HEK293 (cell line): ENCODE measurements around the gene TENT4B.

Source experiments
- CTCF ChIA-PET: fragments of 350-600 bp; formaldehyde crosslinking; extraction: SDS; loops from one replicate; lab custom pipeline; 2021; ENCODE audit warnings: antibody characterized with exemption; lab: Yijun Ruan, JAX
- POLR2A ChIA-PET: fragments of 300-600 bp; formaldehyde crosslinking; extraction: SDS; loops from one replicate; lab custom pipeline; 2020; ENCODE audit warnings: antibody characterized with exemption, inconsistent platforms; lab: Yijun Ruan, JAX
- H3K27ac ChIP-seq: fragments of 200-500 bp; sonication (Bioruptor generic); 2 replicates; pipeline ENCODE4 v1.5.1; 2014; ENCODE audit warnings: low read depth, low read length, control low read depth, inconsistent platforms; ENCODE audit errors: extremely low read depth
- H3K36me3 ChIP-seq, 2 experiments: fragments of 200-500 bp in 1 of 2; sonication (Bioruptor generic) in 1 of 2; 1 replicate in 1 of 2; 2 replicates in 1 of 2; pipeline ENCODE4 v1.5.1; 2014 to 2017; ENCODE audit warnings: inconsistent platforms in 2 of 2, low read length in 2 of 2; ENCODE audit not compliant: control insufficient read depth in 2 of 2, insufficient read depth in 1 of 2
- H3K4me1 ChIP-seq: fragments of 200-500 bp; sonication (Bioruptor generic); 2 replicates; pipeline ENCODE4 v1.5.1; 2014; ENCODE audit warnings: mild to moderate bottlenecking, low read length, inconsistent platforms; ENCODE audit not compliant: control insufficient read depth, insufficient read depth
- H3K4me3 ChIP-seq: 2 replicates; pipeline ENCODE4 v1.5.1; 2011; ENCODE audit warnings: low read depth, mild to moderate bottlenecking, control low read depth, low read length, moderate library complexity
- H3K9me3 ChIP-seq: fragments of 200-500 bp; sonication (Bioruptor generic); 2 replicates; pipeline ENCODE4 v1.5.1; 2014; ENCODE audit warnings: low read depth, low read length, inconsistent platforms; ENCODE audit not compliant: control insufficient read depth, insufficient read depth
- IKZF3 ChIP-seq: fragments of 450-650 bp; IDR thresholded peaks from 2 replicates; pipeline ENCODE4 v1.5.0; 2018; ENCODE audit warnings: missing biosample characterization, mild to moderate bottlenecking, missing genetic modification characterization, moderate library complexity
- KLF16 ChIP-seq: fragments of 450-650 bp; formaldehyde crosslinking; IDR thresholded peaks from 2 replicates; pipeline ENCODE4 v1.5.1; 2017; ENCODE audit warnings: missing biosample characterization, missing genetic modification characterization
- PRDM1 ChIP-seq: fragments of 450-650 bp; formaldehyde crosslinking; IDR thresholded peaks from 2 replicates; pipeline ENCODE4; 2016; ENCODE audit warnings: missing biosample characterization, missing genetic modification characterization
- PRDM6 ChIP-seq: fragments of 450-650 bp; formaldehyde crosslinking; IDR thresholded peaks from 2 replicates; pipeline ENCODE4 v1.5.1; 2017; ENCODE audit warnings: missing biosample characterization, missing genetic modification characterization
- SETDB1 ChIP-seq: IDR thresholded peaks from one replicate; pipeline ENCODE4 v1.6.1; 2017; ENCODE audit warnings: mild to moderate bottlenecking, low read length, moderate library complexity, mixed read lengths; ENCODE audit not compliant: insufficient read length
- TSHZ1 ChIP-seq: fragments of 450-650 bp; formaldehyde crosslinking; IDR thresholded peaks from 2 replicates; pipeline ENCODE4 v1.5.1; 2016; ENCODE audit warnings: missing biosample characterization, missing genetic modification characterization, borderline replicate concordance
- ZBTB44 ChIP-seq: fragments of 450-650 bp; IDR thresholded peaks from 2 replicates; pipeline ENCODE4 v1.5.1; 2018; ENCODE audit warnings: missing biosample characterization, mild to moderate bottlenecking, missing genetic modification characterization
- ZFP37 ChIP-seq: fragments of 450-650 bp; formaldehyde crosslinking; IDR thresholded peaks from 2 replicates; pipeline ENCODE4 v1.5.1; 2016; ENCODE audit warnings: missing biosample characterization, missing genetic modification characterization
- ZNF239 ChIP-seq: fragments of 450-650 bp; formaldehyde crosslinking; IDR thresholded peaks from 2 replicates; pipeline ENCODE4 v1.5.1; 2016; ENCODE audit warnings: missing biosample characterization, missing genetic modification characterization
- ZNF433 ChIP-seq: fragments of 450-650 bp; formaldehyde crosslinking; IDR thresholded peaks from 2 replicates; pipeline ENCODE4 v1.5.1; 2016; ENCODE audit warnings: missing biosample characterization, missing genetic modification characterization, low read depth
- ZNF48 ChIP-seq: fragments of 450-650 bp; formaldehyde crosslinking; IDR thresholded peaks from 2 replicates; pipeline ENCODE4 v1.5.1; 2016; ENCODE audit warnings: missing biosample characterization, missing genetic modification characterization
- ZNF600 ChIP-seq: fragments of 450-650 bp; formaldehyde crosslinking; IDR thresholded peaks from 2 replicates; pipeline ENCODE4 v1.5.1; 2016; ENCODE audit warnings: missing biosample characterization, missing genetic modification characterization
- ZNF626 ChIP-seq: fragments of 450-650 bp; sonication (Bioruptor Pico); formaldehyde crosslinking; IDR thresholded peaks from 2 replicates; pipeline ENCODE4 v1.5.1; 2018; ENCODE audit warnings: missing biosample characterization, missing genetic modification characterization, inconsistent platforms
- ZNF654 ChIP-seq: fragments of 450-650 bp; formaldehyde crosslinking; IDR thresholded peaks from 2 replicates; pipeline ENCODE4 v1.5.1; 2016; ENCODE audit warnings: low read depth, missing biosample characterization, missing genetic modification characterization
- ZNF747 ChIP-seq: fragments of 450-650 bp; formaldehyde crosslinking; IDR thresholded peaks from 2 replicates; pipeline ENCODE4 v1.5.1; 2016; ENCODE audit warnings: missing biosample characterization, missing genetic modification characterization
- ZNF830 ChIP-seq: fragments of 450-650 bp; IDR thresholded peaks from 2 replicates; pipeline ENCODE4 v1.5.0; 2018; ENCODE audit warnings: missing biosample characterization, missing genetic modification characterization, low read depth, mild to moderate bottlenecking, moderate library complexity
- ZSCAN16 ChIP-seq: fragments of 450-650 bp; formaldehyde crosslinking; IDR thresholded peaks from 2 replicates; pipeline ENCODE4 v1.5.1; 2016; ENCODE audit warnings: missing biosample characterization, missing genetic modification characterization

Gene TENT4B

GRCh38 chr16:50202926-50203624, 50.0 kb downstream of the TENT4B start (continued):
- TF ChIP-seq ZBTB44 (0 out of 2 replicates have a peak, but pooled peaks have one; percentile 6), ZSCAN16 (no peak), IKZF3 (tag by site-specific recombination) (peak; percentile 51; the same call in 1 of the 2 replicates), ZNF747 (tag by site-specific recombination) (no peak), TSHZ1 (tag by site-specific recombination) (0 out of 2 replicates have a peak, but pooled peaks have one; percentile 12), ZFP37 (tag by site-specific recombination) (no peak), KLF16 (tag by site-specific recombination) (0 out of 2 replicates have a peak, but pooled peaks have one; percentile 16), ZNF239 (tag by site-specific recombination) (no peak), PRDM6 (peak; percentile 97), SETDB1 (no peak), ZNF48 (tag by site-specific recombination) (no peak), PRDM1 (peak; percentile 90), ZNF600 (tag by site-specific recombination) (0 out of 2 replicates have a peak, but pooled peaks have one; percentile 24), ZNF626 (tag by site-specific recombination) (no peak), ZNF830 (no peak)

GRCh38 chr16:50203681-50204080, 50.6 kb downstream of the TENT4B start:
- no peaks in the 10 kb centered on the region for H3K9me3 ChIP-seq
- peak overlapping the region; percentile 25; the same call in 1 of the 2 replicates for H3K27ac ChIP-seq
- H3K4me3 ChIP-seq = no peak overlapping the region
- H3K36me3 ChIP-seq = no peaks in the 10 kb centered on the region
- no peak for TF ChIP-seq ZNF433
- TF ChIP-seq ZNF654 (tag by site-specific recombination) = no peak
- peak; percentile 73 for TF ChIP-seq ZNF600 (tag by site-specific recombination)
- TF ChIP-seq, all 188 proteins: peak for 1
- ChIA-PET POLR2A (interaction anchor here (0.5 kb wide), 1 partner anchor 41 kb away, joined by 3 read pairs; no protein-coding TSS in a partner anchor), CTCF (interaction anchor here (0.7 to 3.1 kb wide), 3 partner anchors 30 to 179 kb away, joined by 4 to 9 read pairs (median 7); partner anchors contain the start of gene CNEP1R1)
- peaks cover 29% of the 10 kb centered on the region for H3K4me1 ChIP-seq
